ENCODE results near the gene ADGRL1.
A peak's percentile ranks its signal among the peaks of the same experiment; 100 is the strongest.

The ADGRL1 gene

DNA sequence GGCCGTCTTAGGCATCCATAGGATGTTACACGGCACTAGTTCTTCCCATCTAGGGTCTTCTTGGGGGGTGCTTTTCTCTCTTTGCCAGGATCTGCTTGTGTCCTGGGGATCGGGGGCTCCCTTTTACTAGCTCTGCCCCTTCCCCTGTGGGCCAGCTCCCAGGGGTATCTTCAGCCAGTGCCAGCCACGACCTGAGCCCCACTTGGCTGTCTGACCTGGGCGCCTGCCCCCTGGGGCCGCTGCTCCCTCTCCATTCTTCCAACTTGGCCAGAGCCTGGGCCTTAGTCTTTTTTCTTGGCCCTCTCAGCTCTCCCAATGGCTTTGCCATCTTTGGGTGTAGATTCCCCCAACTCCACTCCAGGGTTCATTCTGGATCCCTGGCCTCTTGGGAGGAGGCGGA, 91.5 kb downstream of the ADGRL1 start:
- TF ChIP-seq, protein P1, sequence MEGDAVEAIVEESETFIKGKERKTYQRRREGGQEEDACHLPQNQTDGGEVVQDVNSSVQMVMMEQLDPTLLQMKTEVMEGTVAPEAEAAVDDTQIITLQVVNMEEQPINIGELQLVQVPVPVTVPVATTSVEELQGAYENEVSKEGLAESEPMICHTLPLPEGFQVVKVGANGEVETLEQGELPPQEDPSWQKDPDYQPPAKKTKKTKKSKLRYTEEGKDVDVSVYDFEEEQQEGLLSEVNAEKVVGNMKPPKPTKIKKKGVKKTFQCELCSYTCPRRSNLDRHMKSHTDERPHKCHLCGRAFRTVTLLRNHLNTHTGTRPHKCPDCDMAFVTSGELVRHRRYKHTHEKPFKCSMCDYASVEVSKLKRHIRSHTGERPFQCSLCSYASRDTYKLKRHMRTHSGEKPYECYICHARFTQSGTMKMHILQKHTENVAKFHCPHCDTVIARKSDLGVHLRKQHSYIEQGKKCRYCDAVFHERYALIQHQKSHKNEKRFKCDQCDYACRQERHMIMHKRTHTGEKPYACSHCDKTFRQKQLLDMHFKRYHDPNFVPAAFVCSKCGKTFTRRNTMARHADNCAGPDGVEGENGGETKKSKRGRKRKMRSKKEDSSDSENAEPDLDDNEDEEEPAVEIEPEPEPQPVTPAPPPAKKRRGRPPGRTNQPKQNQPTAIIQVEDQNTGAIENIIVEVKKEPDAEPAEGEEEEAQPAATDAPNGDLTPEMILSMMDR (IDR thresholded peaks at IDR 0.05; ENCODE audit: insufficient read depth, missing control alignments), result no peak
- no peak for FAIRE-seq
- DNase-seq (ENCODE audit: insufficient read length, low spot score), result no peak

DNA sequence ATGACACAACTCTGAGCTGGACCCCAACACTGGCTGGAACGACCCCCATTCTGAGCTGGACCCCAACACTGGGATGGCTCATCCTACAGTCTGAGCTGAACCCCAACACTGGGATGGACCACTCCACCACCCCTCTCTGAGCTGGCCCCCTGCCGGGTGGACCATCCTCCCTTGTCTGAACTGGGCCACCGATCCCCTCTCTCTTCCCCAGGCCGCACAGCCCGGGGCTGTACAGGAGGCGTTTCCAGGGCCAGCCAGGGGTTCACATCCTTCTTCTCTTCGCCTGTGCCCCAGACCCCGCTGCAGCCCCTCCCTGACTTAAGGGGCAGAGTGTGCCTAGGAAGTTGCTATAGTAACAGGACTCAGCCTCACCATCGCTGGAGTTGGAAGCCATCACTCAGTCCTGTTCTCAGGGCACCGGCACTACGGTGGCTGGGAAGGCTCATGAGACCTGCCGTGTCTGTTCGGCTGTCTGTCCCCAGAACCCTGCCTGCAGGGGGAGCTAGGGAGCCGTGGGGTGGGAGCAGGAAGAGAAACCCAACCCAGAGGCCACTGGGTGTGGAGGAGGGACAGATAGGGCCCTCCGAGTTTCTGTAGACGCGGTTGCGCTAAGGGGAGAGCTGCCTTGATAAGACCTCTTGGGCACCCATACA, 92.1 kb downstream of the ADGRL1 start:
- TF ChIP-seq, protein P1 (IDR thresholded peaks at IDR 0.05; ENCODE audit: insufficient read depth, missing control alignments), result peak; percentile 10
- DNase-seq (ENCODE audit: insufficient read length, low spot score), result no peak
- no peak for FAIRE-seq

DNA sequence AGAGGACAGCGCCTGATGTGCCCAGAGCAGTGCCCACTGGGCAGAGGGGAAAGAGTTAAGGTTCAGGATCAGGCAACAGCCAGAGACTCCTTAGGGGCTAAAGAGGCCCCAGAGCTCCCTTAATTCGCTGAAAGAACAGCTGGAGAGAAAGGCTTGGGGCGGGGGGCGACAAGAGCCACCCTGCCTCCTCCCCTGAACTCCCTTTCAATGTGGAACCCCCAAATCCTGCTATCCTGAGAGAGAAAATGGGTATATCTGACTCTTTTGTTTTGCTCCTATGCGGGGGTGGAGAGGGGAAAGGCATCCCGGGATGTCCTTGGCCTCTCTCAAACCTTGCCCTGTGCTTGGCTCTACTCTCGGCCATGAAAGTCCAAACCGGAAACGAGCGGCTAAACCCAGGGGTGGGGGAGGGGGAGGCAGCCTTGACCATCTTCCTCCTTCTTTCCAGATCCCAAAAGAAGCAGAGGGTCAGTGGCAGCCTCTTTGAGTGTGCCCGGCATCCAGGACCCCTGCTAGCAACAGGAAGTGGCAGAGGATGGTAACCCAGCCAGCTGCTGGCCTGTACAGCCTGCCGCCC, 93.1 kb downstream of the ADGRL1 start:
- TF ChIP-seq, protein P1 (IDR thresholded peaks at IDR 0.05; ENCODE audit: insufficient read depth, missing control alignments), result no peak
- FAIRE-seq (no peak), DNase-seq (ENCODE audit: insufficient read length, low spot score) (no peak)

DNA sequence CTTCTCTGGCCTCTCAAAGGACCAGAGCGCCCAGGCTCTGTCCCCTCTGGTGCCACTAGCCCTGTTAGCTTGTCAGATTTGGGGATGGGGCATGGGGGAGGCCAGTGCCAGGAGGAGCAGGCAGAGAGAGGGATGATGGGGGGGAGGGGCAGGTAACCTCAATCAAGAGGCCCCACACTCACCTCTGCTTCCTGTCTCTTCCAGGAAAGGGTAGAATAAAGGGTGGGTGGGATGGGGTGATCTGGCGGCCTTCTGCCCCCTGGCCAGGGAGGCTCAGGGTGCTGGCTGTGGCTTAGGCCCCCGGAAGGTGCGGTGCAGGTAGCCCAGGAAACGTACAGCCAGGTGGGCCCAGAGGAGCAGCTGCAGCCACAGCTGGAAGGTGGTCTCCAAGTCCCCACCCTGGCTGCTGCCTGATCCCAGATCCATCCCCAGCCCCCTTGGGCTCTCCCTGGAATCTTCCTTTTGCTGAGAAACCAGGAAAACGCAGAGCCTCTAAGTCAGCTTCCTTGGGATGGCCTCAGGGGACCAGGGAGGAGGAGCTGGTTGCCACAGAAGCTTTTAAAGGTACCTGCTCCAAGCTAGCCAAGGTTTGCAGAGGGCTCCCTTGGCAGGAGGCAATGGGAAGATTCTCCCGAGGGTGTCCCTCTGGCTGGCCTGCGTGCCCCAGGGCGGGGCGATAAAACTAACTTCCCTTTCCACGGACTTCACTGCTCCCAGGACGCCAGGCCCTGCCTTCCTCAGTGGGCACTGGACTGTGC, 93.7 kb downstream of the ADGRL1 start:
- no peak for FAIRE-seq

DNA sequence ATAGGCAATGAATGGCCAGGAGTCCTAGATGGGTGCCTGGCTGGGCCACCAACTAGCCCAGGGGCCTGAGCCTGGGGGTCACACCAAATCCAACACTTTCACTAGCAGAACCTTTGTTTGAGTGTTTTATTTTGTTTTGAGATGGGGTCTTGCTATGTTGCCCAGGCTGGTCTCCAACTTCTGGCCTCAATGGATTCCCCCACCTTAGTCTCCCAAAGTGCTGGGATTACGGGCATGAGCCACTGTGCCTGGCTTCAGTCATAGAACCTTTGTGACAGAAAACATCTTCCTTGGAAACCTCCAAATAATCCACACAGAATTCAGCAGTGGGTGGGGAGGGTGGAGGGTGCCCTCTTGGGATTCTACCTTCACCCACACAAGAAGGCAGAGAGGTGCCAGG, 94.5 kb downstream of the ADGRL1 start:
- DNase-seq (ENCODE audit: insufficient read length, low spot score), result no peak
- FAIRE-seq, result no peak
- TF ChIP-seq, protein P1 (IDR thresholded peaks at IDR 0.05; ENCODE audit: insufficient read depth, missing control alignments), result no peak

More for the DNA sequence above, 93.7 kb downstream of the ADGRL1 start:
- TF ChIP-seq, protein P1 (IDR thresholded peaks at IDR 0.05; ENCODE audit: insufficient read depth, missing control alignments), result no peak
- DNase-seq (ENCODE audit: insufficient read length, low spot score), result no peak

DNA sequence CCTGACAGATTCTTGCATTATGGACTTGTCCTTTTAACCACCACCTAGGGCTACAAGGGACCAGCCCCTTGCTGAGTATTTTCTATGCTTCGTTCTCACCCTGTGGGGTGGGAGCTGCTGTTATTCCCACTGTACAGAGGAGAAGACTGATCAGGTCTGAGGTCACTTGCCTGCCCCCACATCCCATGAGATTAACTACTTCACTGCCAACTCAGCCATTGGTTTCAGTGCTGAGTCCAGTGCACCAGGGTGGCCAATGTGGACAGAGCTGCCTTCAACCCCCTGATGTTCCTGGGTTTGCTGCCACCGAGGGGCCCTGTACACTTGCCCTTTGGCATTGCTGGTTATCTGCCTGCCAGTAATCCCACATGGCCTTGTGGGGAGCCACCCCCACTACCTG, 95.3 kb downstream of the ADGRL1 start:
- TF ChIP-seq, protein P1 (IDR thresholded peaks at IDR 0.05; ENCODE audit: insufficient read depth, missing control alignments), result no peak
- DNase-seq (ENCODE audit: insufficient read length, low spot score) (no peak), FAIRE-seq (no peak)
